RWPE1 (cell line): ENCODE results near the gene ACSL5.
A peak's percentile ranks its signal among the peaks of the same experiment; 100 is the strongest.
"Not testable (repeated sequence)": the region's sequence is repeated elsewhere in the genome, so short reads cannot be mapped to it uniquely, and the experiment has no call there.

Experiments
- CTCF ChIA-PET: fragments of 350-600 bp; sonication (Branson Sonifier 250); formaldehyde crosslinking; extraction: SDS; loops from one replicate; lab custom pipeline; 2021; lab: Yijun Ruan, JAX
- POLR2A ChIA-PET: fragments of 400-600 bp; formaldehyde crosslinking; extraction: SDS; loops from one replicate; lab custom pipeline; 2020; ENCODE audit warnings: antibody characterized with exemption; ENCODE audit not compliant: low non-redundant PET; lab: Yijun Ruan, JAX
- DNase-seq: peaks from one replicate; pipeline ENCODE4 v3.0.0; 2012; ENCODE audit warnings: low spot score
- H3K27ac ChIP-seq: fragments of 450-650 bp; 2 replicates; pipeline ENCODE4 v1.5.1; 2017
- TF ChIP-seq, protein P1 (sequence below): fragments of 450-650 bp; conservative IDR thresholded peaks from 2 replicates; pipeline ENCODE4 v1.5.1; 2017; ENCODE audit warnings: low read depth, mild to moderate bottlenecking

ACSL5 gene

DNA sequence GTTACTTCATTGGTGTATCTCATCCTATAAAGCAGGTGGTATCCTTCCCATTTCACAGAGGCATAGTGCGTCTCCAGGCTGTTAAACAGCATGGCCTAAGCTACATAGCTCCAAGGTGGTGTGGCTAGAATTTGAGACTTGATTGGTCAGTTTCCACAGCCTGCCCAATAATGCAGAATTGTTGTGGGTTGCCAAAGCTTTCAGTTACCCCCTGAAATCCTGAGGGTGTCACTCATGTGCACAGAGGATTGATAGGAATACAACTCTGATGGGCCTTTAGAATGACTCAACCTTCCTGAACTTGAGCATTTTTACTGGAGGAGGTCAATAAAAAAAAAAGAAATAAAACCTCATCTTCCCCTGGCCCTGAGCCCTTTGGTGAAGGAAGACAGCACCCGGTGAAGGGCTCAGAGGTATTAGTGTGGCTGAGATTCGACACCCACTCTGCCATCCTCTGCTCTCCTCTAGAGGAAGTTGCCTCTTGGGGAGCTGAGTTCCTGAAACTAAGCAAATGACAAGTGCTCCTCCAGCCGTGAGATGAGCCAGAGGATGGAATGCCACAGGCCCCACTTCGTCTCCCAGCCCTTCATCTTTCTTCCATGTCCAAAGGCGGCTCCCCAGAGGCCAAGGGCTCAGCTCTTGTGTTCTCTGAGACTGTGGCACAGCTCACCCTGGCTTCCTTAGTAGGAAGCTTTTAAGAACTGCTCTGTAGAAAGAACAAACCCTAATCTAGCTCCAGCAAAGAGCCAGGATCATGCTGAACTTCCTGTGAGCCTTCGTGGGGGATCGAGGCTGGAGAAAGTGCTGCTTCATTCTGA, 1.0 kb downstream of the ACSL5 start:
- peak overlapping the region; percentile 58 for H3K27ac ChIP-seq
- TF ChIP-seq, protein P1, sequence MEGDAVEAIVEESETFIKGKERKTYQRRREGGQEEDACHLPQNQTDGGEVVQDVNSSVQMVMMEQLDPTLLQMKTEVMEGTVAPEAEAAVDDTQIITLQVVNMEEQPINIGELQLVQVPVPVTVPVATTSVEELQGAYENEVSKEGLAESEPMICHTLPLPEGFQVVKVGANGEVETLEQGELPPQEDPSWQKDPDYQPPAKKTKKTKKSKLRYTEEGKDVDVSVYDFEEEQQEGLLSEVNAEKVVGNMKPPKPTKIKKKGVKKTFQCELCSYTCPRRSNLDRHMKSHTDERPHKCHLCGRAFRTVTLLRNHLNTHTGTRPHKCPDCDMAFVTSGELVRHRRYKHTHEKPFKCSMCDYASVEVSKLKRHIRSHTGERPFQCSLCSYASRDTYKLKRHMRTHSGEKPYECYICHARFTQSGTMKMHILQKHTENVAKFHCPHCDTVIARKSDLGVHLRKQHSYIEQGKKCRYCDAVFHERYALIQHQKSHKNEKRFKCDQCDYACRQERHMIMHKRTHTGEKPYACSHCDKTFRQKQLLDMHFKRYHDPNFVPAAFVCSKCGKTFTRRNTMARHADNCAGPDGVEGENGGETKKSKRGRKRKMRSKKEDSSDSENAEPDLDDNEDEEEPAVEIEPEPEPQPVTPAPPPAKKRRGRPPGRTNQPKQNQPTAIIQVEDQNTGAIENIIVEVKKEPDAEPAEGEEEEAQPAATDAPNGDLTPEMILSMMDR = no peak
- ChIA-PET CTCF (interaction anchor here (1.1 kb wide), 1 partner anchor 8 kb away, joined by 3 read pairs; no protein-coding TSS in a partner anchor), POLR2A (interaction anchor here (0.7 kb wide), 1 partner anchor 21 kb away, joined by 3 read pairs; no protein-coding TSS in a partner anchor)
- DNase-seq = no peak

DNA sequence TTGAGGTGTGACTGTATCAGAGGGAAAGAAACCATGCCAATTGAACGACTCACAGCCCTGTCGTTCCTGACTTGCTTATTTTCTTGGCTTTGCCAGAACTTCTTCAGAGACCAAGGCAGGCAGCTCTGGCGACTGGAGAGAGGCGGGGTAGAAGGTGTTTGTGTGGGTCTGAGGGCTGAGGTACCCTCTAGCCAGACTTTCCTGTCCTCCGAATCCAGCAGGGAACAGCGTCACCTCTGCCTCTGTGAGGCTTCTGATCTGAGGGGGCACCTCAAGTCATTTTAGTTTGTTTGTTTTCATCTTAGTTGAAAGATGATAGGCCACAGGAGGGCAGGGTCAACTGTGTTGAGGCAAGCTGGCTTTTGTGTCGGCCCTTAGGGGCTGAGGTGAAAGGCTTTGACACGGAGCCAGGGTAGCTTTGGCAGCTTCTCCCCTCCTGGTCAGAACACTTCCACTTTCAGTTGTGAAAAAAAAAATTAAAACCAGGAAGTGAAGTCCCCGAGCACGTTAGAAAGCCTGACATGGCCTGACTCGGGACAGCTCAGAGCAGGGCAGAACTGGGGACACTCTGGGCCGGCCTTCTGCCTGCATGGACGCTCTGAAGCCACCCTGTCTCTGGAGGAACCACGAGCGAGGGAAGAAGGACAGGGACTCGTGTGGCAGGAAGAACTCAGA, 1.9 kb downstream of the ACSL5 start:
- peak; percentile 34 for DNase-seq
- TF ChIP-seq, protein P1 = no peak
- POLR2A ChIA-PET = no interaction called here
- CTCF ChIA-PET = interaction anchor here (0.6 kb wide), 1 partner anchor 295 kb away, joined by 4 read pairs; no protein-coding TSS in a partner anchor
- peak overlapping the region; percentile 58 for H3K27ac ChIP-seq

DNA sequence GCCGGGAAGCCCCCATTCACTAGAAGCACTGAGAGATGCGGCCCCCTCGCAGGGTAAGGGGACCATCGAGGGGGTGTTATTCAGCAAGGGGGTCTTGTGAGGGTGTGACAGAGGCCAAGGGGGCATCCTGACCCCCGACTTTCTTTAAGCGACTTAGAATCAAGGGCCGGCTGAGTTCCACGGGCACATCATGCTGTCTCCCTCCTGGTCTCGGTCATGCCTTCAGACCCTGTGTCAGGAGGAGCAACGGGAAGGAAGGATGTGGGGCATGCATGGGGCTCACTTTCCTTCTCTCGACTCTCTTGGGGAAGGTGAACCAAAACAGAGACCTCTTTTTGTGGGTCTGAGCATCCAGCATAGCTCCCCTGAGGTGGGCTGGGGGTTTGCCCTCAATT, 2.5 kb downstream of the ACSL5 start:
- TF ChIP-seq, protein P1 = no peak
- CTCF ChIA-PET = interaction anchor here (0.6 kb wide), 1 partner anchor 296 kb away, joined by 4 read pairs; no protein-coding TSS in a partner anchor
- no peak for DNase-seq
- POLR2A ChIA-PET = no interaction called here
- H3K27ac ChIP-seq = peak overlapping the region; percentile 58

DNA sequence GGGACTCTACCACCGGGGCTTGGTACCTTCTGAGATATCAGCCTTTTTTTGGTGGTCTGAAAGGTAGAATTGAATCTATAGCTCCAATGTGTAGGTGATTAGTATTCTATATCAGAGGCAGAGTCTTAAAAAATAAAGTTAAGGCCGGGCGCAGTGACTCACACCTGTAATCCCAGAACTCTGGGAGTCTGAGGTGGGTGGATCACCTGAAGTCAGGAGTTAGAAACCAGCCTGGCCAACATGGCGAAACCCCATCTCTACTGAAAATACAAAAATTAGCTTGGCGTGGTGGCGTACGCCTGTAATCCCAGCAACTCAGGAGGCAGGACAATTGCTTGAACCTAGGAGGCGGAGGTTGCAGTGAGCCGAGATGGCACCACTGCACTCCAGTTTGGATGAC, 3.2 kb downstream of the ACSL5 start:
- H3K27ac ChIP-seq, POLR2A ChIA-PET, DNase-seq: not testable (repeated sequence)
- CTCF ChIA-PET = interaction anchor here (0.6 kb wide), 1 partner anchor 139 kb away, joined by 3 read pairs; no protein-coding TSS in a partner anchor

DNA sequence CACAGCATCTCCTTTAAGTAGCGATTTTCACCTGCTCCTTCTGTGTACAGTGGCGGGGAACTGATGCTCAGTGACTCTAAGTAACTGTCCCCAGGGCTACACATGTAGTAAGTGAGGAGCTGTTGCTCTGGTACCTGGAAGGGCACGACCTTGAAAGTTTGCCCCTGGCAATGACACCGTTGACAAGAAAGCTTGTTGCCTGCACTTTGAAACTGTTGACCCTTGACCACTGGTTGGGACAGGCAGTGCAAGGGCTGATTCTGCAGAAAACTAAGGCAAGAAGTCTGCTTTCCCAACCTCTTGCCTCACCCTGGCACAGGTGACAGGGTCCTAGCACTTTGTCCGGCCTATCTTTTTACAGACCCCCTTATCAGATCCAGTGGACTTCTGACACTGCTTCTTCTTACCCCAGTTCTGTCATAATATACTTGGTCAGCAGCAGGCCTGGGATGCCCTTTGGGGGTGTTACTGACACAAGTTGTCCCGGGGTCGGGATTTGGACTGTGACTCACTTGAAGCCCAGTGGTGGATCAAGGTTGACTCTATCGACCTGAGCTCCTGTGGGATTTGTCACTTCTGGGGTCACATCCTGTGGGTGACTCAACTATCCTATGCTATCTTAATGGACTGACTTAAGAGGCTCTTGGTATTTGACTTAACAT, 5.8 kb downstream of the ACSL5 start:
- TF ChIP-seq, protein P1 = no peak
- no peak overlapping the region for H3K27ac ChIP-seq
- ChIA-PET POLR2A (no interaction called here), CTCF (interaction anchor here (0.5 kb wide), 1 partner anchor 56 kb away, joined by 5 read pairs; no protein-coding TSS in a partner anchor)
- no peak for DNase-seq

DNA sequence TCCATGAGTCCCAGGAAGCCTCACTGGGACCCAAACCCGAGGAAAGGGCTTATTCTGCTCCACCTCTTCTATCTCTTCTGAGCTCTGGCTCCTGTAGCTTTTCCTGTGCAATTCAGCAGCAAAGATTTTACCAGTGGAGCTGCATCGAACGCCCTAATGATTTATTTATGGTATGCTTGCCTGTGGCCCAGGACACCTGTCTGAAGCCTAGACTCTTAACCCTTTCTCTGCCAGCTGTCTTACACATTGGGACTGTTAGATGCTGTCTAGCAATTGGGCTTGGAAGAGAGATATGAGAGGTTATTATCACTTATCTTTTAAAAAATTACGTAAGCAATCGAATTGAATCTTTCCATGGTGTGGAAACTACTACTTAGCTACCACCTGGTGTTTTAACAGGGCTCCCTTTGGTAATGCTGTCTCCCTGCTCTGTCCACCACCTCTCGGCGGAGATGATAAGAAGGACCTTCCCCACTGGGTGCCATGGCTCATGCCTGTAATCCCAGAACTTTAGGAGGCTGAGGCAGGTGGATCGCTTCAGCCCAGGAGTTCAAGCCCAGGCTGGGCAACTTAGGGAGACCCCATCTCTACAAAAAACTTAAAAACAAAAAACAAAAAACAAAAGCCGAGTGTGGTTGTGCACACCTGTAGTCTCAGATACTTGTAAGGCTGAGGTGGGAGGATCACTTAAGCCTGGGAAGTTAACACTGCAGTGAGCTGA, 8.8 kb downstream of the ACSL5 start:
- CTCF ChIA-PET = interaction anchor here (0.7 to 1.3 kb wide), 2 partner anchors 8 to 977 kb away, joined by 3 read pairs; no protein-coding TSS in a partner anchor
- DNase-seq = no peak
- H3K27ac ChIP-seq = no peak overlapping the region
- POLR2A ChIA-PET = no interaction called here
- TF ChIP-seq, protein P1 = no peak
